NCI-H748 (cell line): Measurements from ENCODE around the gene PDE10A.

Experiments
- DNase-seq: peaks from one replicate; lab custom pipeline; 2025; ENCODE audit not compliant: unreplicated experiment; lab: John Stamatoyannopoulos, UW

Gene PDE10A

DNA sequence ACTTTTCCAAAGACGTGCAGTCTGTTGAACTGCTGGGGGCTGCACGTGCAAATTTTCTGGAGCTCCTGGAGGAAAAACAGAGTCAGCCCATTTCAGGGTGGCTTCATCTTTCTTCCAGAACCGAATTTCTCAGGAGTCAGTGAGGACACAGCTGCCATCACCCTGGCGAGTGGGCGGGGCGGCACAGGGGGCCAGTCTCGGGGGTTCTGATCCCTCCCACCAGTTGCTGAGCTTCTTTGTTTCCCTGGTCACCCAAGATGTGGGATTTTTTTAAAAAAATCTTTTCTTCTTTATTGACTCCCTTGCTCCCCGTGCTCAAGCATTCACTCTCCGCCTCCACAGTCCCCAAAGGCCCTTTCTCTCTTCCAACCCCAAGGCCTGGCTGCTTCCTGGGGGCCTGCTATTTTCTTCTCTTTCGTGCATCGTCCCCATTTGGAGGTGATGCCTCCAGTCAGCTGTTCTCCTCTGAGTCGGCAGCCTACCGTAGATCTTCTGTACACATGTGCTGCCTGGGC is 362.6 kb downstream of the PDE10A start:
- DNase-seq: no peak

DNA sequence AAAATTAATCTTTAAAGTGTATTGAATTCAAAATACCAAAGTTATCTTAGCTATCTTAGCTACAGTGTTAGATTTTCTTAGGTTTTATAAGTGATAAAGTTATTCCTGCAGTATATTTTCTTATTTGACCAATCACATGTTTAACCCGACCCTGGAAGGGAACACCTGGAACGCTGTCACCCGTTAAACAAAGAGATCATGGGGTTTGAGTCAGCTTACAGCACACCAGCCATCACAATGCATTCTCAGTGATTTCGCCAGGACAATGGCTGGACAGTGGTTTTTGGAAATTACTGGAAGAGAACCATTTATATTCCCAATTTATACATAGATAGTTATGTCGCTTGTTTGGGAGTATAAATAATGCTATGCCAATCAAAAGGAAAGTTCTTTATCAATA is 364.2 kb downstream of the PDE10A start:
- no peak for DNase-seq

DNA sequence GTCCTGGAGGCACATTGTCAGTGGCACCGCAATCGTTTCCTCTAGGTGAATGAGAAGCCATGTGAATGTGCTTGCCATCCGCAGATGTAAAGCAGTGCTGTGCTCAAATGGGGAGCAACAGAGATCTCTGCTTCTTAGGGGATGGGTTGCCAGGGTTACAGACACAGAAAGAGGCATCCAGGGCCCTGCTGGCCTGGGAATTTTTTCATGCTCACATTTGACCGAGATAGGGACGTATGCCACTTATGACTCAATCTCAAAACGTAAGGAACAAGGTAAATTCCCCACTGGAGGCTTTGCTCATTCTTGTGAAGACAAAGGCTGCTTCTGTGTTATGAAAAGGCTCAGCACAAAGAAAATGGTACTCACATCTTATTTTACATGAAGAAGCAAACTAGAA is 364.6 kb downstream of the PDE10A start:
- no peak for DNase-seq

DNA sequence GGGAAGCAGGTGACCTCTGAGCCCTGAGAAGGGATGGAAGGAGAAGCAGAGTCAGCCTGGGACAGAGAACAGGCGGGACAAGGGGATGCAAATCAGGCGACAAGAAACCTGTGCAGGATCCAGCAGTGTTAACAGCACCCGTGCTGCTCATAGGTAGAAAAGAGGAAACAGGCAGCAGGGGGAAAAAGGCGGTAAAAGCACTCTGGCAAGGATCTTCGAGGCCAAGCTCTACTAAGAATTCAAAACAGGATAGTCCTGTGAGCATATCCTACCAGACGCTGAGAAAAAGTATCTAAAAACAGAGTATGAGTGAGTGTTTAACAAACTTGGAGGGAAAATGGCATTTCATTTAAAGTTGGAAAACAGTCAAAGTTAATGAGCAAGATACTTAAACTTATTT is 370.4 kb downstream of the PDE10A start:
- no peak for DNase-seq
